NCI-H226 (cell line): ENCODE data around the gene PLBD2.
A peak's percentile ranks its signal among the peaks of the same experiment; 100 is the strongest.

Experiments used
- DNase-seq: peaks from one replicate; pipeline ENCODE4 v3.0.0-alpha.2; 2015

PLBD2 gene

DNA sequence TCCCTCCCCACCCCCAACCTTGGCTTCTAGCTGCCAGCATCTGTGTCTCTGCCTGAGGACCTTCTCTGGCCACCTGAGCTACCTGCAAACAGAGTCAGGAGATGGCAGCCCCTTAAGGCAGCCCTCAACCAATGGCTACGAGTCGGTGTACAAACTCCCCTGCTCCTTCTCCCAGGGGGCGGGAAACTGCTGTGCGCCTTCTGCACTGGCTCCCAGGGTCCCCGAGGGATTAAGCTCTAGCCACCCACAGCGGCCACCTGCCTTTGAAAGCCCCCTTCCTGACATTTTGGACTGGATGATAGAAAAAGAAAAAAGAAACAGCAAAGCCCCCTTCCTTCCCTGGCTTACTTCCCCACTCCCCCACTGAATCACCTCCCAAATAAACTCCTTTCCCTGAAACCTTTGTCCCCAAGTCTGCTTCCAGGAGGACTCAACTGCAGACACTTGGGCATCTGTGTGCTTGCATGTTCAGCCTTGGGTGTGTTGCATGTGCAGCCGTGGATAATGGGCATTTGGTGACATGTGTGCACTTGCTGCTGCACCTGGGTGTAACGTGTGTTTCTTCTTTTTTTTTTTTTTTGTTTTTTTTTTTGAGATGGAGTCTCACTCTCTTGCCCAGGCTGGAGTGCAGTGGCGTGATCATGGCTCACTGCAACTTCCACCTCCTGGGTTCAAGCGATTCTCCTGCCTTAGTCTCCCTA, 39.3 kb downstream of the PLBD2 start:
- no peak for DNase-seq

DNA sequence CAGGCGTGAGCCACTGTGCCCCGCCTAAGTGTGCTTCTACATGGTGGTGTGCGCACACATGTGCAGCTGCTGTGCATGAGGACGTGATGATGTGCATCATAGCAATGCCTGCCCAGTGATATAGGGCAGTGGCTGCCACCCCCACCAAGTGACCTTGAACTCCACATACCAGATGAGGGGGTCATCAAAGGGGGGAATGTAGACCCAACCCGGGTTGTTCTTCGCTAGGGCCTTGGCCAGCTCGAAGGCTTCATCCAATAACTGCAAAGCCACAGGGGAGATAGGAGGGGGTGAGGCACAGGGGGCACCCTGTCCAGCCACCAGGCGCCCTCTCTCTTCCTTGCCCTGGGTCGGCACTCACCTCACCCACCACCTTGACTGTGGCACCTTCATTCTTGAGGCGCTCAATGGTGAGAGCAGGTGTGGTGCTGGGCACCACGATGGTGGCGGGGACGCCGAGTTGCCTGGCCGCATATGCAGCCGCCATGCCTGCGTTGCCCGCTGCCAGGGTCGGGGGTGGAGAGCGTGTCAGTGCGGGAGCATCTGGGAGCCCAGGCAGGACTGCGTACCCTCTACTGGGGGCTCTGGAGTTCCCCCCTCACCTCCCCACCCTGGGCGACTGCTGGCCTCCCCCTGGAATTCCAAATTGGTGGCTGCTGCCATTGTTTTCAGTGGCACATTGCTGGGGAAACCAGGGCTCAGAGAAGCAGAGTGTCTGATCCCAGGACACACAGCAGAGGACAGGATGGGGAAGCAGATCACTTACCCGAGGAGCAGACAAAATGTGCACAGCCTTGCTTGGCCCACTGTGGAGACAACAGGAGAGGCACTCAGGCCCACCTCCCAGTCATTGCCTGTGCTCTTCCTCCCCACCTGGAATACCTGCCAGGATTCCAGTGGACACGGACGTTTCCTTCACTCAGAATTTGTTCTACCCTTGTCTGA, 40.2 kb downstream of the PLBD2 start:
- no peak for DNase-seq

DNA sequence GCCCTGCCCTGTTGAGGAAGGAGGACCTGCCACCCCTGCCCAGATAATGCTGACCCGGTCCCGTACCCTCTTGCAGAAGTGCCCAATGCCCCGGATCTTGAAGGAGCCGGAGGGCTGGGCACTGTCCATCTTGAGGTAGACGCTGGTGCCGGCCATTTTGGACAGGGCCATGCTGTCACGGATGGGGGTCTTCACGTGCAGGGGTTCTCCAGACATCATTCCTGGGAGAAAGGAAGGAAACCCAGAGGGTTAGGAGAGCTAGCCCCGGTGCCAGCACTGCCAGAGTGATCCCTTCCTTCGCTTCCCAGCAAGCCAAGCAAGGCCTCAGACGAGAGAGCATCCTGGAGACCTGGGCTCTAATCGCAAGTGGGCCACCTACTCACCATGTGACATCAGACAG, 41.1 kb downstream of the PLBD2 start:
- DNase-seq, result no peak

- DNase-seq, result no peak
Observed at GRCh38 chr12:113400362-113400761, 42.0 kb downstream of the PLBD2 start.

DNA sequence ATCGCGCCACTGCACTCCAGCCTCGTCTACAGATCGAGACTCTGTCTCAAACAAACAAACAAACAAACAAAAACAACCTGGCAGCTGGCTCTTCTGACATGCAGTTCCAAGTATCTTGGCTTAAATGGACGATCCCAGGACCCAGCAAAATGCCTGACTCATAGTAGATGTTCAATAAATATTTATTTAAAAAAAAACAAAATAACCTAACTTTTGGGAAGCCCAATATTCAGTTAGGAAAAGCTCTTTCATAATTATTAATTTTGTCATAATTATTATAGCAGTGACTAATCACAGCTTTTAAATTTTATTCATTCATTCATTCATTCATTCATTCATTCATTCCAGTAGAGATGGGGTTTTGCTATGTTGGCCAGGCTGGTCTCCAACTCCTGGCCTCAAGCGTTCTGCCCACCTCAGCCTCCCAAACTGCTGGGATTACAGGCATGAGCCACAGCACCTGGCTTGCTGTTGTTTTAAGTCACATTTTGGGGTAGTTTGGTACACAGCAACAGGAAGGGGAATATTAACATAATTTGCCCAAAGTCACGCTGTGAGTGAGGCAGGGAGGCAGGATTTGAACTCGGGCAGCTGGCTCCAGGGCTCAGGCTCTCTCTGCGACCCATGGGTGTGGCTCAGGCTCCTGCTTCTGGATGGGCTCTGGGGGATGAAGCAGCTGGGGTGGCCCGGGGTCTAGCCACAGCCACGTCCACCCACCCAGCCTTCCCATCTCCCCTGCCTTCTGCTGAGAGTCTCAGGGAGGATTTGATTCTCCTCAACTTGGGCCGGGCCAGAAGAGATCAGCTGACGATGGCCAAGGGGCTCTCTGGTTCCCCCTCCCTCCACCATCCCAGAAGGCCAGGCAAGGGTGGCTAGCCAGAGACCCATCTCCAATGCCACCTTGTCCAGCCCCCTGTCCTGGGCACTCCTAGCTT, 42.9 kb downstream of the PLBD2 start:
- no peak for DNase-seq

DNA sequence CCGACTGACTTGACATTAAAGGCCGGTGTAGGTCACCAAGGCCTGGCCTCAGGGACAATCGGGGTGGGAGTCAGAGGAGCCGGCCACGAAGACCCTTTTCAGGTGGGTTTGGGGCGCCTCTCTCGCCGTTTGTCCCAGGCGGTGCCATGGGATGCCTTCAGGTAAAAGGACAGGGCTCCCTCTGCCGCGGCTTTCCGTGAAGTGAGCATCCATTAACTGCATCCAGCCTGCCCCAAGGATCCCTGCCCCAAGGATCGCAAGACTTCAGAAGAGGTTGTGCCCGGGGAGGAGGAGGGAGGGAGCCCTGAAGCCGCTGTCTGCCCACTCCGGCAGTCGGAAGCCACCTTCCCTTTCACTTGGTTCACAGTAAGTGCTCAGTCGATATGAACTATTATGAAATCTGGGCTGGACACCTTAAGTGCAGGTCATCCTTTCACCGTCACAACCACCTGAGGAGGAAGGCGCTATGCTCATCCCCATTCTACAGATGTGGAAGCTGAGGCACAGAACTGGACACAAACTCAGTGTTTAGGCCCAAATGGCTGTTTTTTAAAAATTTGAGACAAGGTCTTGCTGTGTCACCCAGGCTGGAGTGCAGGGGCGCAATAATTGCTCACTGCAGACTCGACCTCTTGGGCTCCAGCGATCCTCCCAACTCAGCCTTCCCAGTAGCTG, 44.3 kb downstream of the PLBD2 start:
- DNase-seq, result no peak

- DNase-seq, result peak; percentile 24
Observed at GRCh38 chr12:113403435-113404415, 45.3 kb downstream of the PLBD2 start, which contains the start of gene SDS. Gene SDS, minus strand, starts transcription at chr12:113403887. Its CDS starts 4,179 bp downstream, at chr12:113399708.

DNA sequence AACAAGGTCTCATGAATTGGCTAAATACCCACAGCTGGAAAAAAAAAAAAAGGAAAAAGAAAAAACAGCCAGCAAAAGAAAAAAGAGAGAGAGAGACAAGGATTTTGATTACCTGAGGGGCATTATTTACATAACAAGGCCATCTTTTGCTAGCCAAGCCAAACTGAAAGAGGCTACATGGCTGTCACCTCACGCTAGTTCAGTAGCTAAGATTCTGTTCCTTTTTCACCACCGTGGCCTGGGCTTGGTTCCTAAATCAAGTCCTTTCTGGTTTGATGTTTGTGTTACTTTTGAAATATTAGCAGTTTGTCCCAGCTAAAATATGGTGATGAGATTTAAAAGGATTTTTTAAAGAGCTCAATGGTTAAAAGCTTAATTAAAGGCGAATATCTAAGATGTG, 47.3 kb downstream of the PLBD2 start:
- DNase-seq, result no peak

DNA sequence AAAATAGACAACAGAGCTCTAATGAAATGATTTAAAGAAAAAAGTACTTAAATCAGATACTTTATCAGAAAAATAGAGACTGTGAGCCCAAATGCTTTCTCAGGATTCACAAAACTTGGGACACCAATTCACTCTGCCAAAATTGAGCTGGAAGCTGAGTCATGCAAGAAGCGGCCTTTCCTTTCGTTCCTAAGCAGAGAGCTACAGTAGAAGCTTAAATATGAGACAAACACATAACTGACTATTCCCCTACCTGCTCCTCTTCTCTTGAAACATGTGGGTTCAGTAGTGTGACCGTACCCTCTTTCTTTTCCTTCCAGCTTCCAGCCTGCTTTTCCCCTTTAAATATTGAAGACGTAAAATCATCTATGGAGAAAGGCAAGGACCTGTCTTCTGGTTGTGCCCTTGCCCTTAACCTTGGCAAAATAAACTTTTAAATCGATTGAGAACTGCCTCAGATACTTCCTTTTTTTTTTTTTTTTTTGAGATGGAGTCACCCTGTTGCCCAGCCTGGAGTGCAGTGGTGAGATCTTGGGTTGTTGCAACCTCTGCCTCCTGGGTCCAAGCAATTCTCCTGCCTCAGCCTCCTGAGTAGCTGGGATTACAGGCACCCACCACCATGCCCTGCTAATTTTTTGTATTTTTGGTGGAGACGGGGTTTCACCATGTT, 49.7 kb downstream of the PLBD2 start:
- DNase-seq, result peak; percentile 20

GRCh38 chr12:113408756-113409298, 50.4 kb downstream of the PLBD2 start:
- no peak for DNase-seq

DNA sequence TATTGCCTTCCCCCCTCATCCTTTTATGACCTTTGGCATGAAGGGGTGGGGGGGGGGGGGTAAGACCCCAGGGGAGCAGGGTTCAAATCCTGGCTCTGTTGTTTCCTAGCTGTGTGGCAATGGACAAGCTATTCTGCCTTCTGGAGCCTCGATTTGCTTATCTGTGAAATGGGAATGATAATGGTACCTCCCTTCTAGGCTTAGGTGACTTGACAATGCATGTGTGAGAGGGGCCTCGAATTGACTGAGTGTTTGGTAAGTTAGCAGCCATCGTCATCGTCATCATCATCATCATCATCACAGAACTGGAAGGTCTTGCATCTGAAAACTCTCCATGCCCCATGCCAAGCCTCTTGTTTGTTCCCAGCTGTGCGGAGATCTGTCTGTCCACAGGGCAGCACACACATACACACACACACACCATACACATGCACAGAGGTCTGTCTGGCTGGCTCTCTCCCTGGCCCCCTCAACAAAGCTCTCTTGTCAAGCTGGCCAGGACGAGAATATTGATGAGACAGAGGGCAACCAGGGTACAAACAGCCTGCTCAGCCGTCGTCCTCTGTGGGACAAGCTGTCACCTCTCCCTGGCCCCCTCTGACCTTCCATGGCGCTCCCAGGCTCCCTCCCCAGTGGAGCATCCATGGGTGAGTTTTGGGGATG, 51.2 kb downstream of the PLBD2 start:
- DNase-seq, result no peak

DNA sequence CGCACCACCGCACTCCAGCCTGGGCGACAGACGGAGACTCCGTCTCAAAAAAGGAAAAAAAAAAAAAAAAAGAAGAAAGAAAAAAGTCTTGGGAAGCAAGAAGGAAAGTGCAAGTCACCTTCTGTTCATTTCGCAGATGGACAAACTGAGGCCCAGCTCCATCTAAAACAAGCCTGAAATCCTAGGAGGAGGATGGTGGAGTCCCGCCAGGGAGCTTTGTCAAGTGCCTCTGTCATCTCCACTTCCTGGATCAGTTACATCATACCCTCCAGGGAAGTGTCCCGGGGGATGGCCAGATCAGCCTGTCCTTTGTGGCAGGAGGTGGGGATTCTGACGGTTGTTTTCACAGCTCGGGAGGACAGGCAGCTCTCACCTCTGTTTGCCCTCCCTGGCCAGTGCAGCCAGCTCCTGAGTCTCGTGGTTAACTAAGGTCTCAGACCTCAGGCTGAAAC, 55.1 kb downstream of the PLBD2 start:
- DNase-seq, result no peak

DNA sequence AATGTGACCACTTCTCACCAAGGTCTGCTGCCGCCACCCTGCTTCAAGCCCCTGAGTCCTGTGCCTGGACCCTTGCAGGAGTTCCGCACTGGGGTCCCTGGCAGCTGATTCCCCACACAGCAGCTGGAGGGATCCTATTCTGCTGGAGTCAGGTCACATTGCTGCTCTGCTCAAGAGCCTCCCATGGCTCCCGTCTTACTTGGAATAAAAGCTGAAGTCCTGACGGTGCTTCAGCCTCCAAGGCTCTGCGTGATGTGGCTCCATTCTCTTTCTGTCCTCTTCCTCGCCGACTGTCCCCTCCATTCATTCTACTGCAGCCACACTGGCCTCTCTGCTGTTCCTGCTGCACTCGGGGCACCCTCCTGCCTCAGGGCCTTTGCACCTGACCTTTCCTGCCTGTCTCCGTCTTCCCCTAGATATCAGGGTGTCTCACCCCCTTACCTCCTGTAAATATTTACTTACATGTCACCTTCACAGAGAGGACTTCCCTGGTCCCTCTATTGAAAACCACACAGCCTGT, 56.2 kb downstream of the PLBD2 start:
- DNase-seq, result no peak

DNA sequence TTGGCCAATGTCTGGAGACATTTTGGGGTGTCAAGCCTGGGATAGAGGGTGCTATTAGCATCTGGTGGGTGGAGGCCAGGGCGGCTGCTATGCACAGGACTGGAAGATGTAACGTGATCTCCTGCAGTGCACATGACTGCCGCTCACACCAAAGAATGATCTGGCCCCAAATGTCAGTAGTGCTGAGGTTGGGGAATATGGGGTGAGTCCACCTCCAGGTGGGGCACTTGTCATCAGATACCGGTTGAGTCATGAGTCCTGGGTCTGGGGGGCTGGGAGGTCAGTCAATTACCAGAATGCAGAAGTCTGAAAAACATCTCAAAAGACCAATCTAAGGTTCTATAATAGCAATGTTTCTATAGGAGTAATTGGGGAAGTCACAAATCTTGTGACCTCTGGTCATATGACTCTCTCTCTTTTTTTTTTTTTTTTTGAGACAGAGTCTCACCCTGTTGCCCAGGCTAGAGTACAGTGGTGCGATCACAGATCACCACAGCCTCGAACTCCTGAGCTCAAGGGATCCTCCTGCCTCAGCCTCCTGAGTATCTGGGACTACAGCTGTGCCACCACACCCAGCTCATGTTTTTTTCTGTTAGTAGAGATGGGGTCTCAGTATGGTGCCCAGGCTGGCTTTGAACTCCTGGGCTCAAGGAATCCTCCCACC, 57.8 kb downstream of the PLBD2 start:
- DNase-seq, result no peak

- DNase-seq, result no peak
Observed at GRCh38 chr12:113418213-113418879, 60.0 kb downstream of the PLBD2 start.

DNA sequence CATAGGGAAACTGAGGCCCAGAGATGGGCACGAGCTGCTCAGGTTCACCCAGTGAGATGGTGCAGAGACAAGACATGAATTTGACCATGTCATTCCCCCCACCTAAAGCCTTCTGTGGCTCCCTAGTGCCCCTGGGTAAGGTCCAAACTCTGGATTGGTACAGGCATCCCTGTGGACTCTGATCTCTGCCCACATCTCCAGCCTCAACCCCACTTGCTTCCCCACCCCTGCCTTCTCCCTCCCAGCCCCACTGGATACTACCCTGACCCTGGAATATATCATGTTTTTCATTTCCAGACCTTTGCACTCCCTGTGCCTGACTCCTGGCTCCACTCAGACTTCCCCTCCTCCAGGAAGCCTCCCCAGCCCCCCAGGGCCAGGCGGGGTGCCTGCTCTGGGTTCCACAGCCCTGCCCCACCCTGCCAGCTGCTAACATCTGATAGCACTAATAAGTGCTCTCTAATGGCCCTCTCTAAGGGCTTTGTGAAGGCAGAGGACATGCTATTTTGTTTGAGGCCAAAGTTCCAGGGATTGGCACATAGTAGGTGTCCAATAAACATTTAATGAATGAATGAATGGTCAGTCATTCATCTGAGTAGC, 62.7 kb downstream of the PLBD2 start:
- DNase-seq, result no peak

GRCh38 chr12:113422030-113422885, 63.9 kb downstream of the PLBD2 start, which contains the start of gene SDSL:
Gene SDSL, plus strand, starts transcription at chr12:113422380. Its CDS starts 5,603 bp downstream, at chr12:113427983.
- DNase-seq, result peak; percentile 96
